Tibial nerve (tissue), 4 donors: ENCODE results near the gene DNAJB9. TPM values are rescaled to one million over a fixed set of nuclear protein-coding genes. Genes with fewer than 3 reads are reported as not detected.

Experiments used
- DNase-seq, 2 donors: peaks; one replicate each; pipeline ENCODE4 v3.0.0-alpha.2; 2019; ENCODE audit warnings: low spot score in 2 of 2
- H3K27ac ChIP-seq, 4 donors: fragments of 200-600 bp; sonication (generic) in 3 of 4; one replicate each; pipeline ENCODE4 v1.5.1; 2017 to 2019; ENCODE audit warnings: mild to moderate bottlenecking in 1 of 4
- H3K27me3 ChIP-seq, 2 donors: fragments of 200-600 bp; sonication (generic) in 1 of 2; one replicate each; pipeline versions ENCODE4 v1.5.1 to v1.6.0; 2017 to 2019
- H3K36me3 ChIP-seq, 3 donors: fragments of 200-600 bp; sonication (generic); one replicate each; pipeline ENCODE4 v1.5.1; 2018 to 2019
- H3K4me1 ChIP-seq, 4 donors: fragments of 200-600 bp; sonication (generic) in 3 of 4; one replicate each; pipeline ENCODE4 v1.5.1; 2017 to 2019
- H3K4me3 ChIP-seq, 4 donors: fragments of 200-600 bp; sonication (generic) in 3 of 4; one replicate each; pipeline ENCODE4 v1.5.1; 2017 to 2019; ENCODE audit warnings: mild to moderate bottlenecking in 1 of 4, moderate library complexity in 1 of 4
- H3K9me3 ChIP-seq, 4 donors: fragments of 200-600 bp; sonication (generic) in 3 of 4; one replicate each; pipeline ENCODE4 v1.5.1; 2017 to 2019
- EP300 ChIP-seq, 2 donors: sonication (generic); formaldehyde crosslinking; IDR thresholded peaks; one replicate each; pipeline ENCODE4 v1.6.1; 2017; ENCODE audit warnings: antibody characterized with exemption in 2 of 2, mild to moderate bottlenecking in 1 of 2
- POLR2A ChIP-seq, 2 donors: fragments of 450-650 bp; IDR thresholded peaks; one replicate each; pipeline ENCODE4 v1.6.1; 2017; ENCODE audit warnings: antibody characterized with exemption in 2 of 2, mild to moderate bottlenecking in 2 of 2, moderate library complexity in 2 of 2
- WGBS, 2 donors: methylation state at CpG; one replicate each; pipeline ENCODE4 v1.1.5; 2018; 5-methylcytosine and 5-hydroxymethylcytosine counted together
- total RNA-seq, 4 donors: library from RNA; depleted of rRNA; stranded (reverse); fragments of >200 nt; gene quantifications; one replicate each; pipeline ENCODE4 v1.1.0, GENCODE V29; 2016
- TF ChIP-seq, protein P1 (sequence below), 5 experiments: fragments of 200-600 bp in 3 of 5; fragments of 450-650 bp in 2 of 5; sonication (generic) in 3 of 5; IDR thresholded peaks; one replicate each; pipeline ENCODE4 v1.5.1; 2016 to 2019; ENCODE audit warnings: antibody characterized with exemption in 5 of 5, mild to moderate bottlenecking in 3 of 5, moderate library complexity in 2 of 5

Gene DNAJB9
- total RNA-seq, 4 donors from 2014 or later: 14.7 to 20.4 (median 16.9) TPM

DNA sequence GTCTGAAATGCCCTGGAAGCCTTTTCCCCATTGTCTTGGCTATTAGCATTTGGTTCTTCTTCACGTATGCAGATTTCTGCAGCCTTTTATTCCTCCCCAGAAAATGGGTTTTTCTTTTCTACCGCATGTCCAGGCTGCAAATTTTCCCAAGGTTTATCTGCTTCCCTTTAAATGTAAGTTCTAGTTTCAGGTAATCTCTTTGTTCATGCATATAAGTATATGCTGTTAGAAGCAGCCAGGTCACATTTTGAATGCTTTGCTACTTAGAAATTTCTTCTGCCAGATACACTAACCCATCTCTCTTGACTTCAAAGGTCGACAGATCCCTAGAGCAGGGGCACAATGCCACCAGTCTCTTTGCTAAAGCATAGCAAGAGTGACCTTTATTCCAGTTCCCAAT lies 12.5 kb upstream of the DNAJB9 start:
- H3K9me3 ChIP-seq: peaks cover 0 to 39% (median 7%) of the 10 kb centered on the region in 4 donors
- no peak overlapping the region for H3K4me3 ChIP-seq
- no peak overlapping the region for H3K27ac ChIP-seq
- H3K36me3 ChIP-seq: peaks cover 0 to 51% (median 0%) of the 10 kb centered on the region in 3 donors
- TF ChIP-seq POLR2A (IDR thresholded peaks at IDR 0.05): no peak
- TF ChIP-seq, protein P1, sequence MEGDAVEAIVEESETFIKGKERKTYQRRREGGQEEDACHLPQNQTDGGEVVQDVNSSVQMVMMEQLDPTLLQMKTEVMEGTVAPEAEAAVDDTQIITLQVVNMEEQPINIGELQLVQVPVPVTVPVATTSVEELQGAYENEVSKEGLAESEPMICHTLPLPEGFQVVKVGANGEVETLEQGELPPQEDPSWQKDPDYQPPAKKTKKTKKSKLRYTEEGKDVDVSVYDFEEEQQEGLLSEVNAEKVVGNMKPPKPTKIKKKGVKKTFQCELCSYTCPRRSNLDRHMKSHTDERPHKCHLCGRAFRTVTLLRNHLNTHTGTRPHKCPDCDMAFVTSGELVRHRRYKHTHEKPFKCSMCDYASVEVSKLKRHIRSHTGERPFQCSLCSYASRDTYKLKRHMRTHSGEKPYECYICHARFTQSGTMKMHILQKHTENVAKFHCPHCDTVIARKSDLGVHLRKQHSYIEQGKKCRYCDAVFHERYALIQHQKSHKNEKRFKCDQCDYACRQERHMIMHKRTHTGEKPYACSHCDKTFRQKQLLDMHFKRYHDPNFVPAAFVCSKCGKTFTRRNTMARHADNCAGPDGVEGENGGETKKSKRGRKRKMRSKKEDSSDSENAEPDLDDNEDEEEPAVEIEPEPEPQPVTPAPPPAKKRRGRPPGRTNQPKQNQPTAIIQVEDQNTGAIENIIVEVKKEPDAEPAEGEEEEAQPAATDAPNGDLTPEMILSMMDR (IDR thresholded peaks at IDR 0.05): no peak
- TF ChIP-seq EP300 (IDR thresholded peaks at IDR 0.05): no peak
- no peaks in the 10 kb centered on the region for H3K27me3 ChIP-seq
- no peaks in the 10 kb centered on the region for H3K4me1 ChIP-seq
- no peak for DNase-seq
- WGBS, 2 donors: 93 to 100% methylated on average over 3 of the region's 3 CpGs

DNA sequence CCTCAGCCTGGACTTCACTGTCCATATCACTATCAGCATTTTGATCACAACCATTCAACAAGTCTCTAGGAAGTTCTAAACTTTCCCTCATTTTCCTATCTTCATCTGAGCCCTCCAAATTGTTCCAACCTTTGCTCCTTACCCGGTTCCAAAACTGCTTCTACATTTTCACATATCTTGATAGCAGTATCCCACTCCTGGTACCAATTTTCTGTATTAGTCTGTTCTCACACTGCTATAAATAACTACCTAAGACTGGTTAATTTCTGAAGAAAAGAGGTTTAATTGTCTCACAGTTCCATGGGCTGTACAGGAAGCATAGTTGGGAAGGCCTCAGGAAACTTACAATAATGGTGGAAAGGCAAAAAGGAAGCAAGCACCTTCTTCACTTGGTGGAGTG lies 12.1 kb upstream of the DNAJB9 start:
- Histone ChIP-seq H3K4me1 (no peaks in the 10 kb centered on the region), H3K27me3 (no peaks in the 10 kb centered on the region), H3K27ac (no peak overlapping the region), H3K36me3 (peaks cover 0 to 51% (median 0%) of the 10 kb centered on the region in 3 donors), H3K9me3 (peaks cover 0 to 39% (median 7%) of the 10 kb centered on the region in 4 donors), H3K4me3 (no peak overlapping the region)
- TF ChIP-seq, protein P1 (IDR thresholded peaks at IDR 0.05): no peak
- no peak for TF ChIP-seq EP300 (IDR thresholded peaks at IDR 0.05)
- no peak for TF ChIP-seq POLR2A (IDR thresholded peaks at IDR 0.05)
- no peak for DNase-seq
- WGBS, 2 donors: 96 to 97% methylated on average over 1 of the region's 1 CpG

DNA sequence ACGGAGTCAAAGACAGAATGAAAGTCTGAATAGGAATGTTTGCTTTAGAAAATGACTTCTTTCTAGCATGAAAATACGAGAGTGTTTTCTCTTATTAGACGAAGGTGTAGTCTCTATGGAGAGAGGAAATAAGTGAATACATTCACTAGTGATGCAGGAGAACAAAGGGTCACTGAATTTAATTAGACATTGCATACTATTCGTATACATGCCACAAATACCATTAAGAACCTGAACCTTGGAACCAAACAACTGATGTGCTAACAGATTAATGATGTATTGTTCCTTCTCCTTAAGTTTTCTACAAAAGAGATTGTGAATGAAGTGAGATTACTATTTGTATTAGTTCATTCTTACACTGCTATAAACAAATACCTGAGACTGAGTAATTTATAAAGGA lies 10.4 kb upstream of the DNAJB9 start:
- 80 to 89% methylated on average over 4 of the region's 4 CpGs for WGBS, 2 donors
- Histone ChIP-seq H3K36me3 (peaks cover 0 to 48% (median 0%) of the 10 kb centered on the region in 3 donors), H3K27me3 (no peaks in the 10 kb centered on the region), H3K4me1 (no peaks in the 10 kb centered on the region), H3K4me3 (no peak overlapping the region), H3K27ac (no peak overlapping the region), H3K9me3 (peaks cover 0 to 39% (median 7%) of the 10 kb centered on the region in 4 donors)
- no peak for TF ChIP-seq POLR2A (IDR thresholded peaks at IDR 0.05)
- TF ChIP-seq, protein P1 (IDR thresholded peaks at IDR 0.05): no peak
- DNase-seq: no peak

DNA sequence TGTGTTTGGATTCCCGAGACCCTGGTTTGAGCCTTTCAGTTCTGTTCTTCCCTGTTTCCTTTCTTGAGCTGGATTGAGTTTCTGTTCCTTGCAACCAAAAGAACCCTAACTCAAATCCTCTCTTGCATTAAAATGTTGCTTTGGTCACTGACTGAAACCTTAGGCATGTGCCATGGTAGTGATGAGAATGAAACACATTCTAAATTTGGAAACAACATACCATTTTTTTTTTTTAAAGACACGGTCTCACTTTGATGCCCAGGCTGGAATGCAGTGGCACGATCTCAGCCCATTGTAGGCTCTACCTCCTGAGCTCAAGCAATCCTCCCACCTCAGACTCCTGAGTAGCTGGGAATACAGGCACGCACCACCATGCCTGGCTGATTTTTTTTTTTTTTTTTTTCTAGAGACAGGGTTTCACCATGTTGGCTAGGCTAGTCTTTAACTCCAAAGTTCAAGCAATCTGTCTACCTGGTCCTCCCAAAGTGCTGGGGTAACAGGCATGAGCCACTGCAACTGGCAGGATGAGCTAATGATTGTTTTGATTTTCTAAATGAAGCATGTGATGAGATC lies 8.5 kb upstream of the DNAJB9 start:
- DNase-seq: no peak

DNA sequence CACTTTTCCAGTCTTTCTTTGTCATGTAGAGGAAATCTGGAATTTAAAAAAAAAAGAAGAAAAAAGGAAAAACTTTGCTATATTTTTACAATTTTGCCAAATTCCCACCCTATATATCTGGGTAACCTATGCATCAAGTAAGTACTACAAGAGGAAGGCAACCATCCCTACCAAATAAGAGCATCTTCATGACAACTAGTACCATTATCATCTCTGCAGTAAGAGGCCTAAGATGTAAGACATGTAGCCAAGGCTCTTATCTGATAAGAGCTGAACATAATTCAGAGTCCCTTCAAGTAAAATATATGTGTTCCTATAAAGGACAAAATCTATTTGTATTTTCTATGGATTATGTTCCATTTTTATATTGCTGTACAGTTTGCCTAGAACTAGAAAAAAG lies 3.7 kb upstream of the DNAJB9 start:
- DNase-seq: no peak
- H3K27me3 ChIP-seq: no peaks in the 10 kb centered on the region
- H3K4me1 ChIP-seq: peaks cover 0 to 25% (median 17%) of the 10 kb centered on the region in 4 donors
- H3K4me3 ChIP-seq: no peak overlapping the region
- H3K36me3 ChIP-seq: peaks cover 0 to 38% (median 0%) of the 10 kb centered on the region in 3 donors
- H3K9me3 ChIP-seq: peaks cover 0 to 2% (median 0%) of the 10 kb centered on the region in 4 donors
- TF ChIP-seq EP300 (IDR thresholded peaks at IDR 0.05): no peak
- TF ChIP-seq POLR2A (IDR thresholded peaks at IDR 0.05): no peak
- TF ChIP-seq, protein P1 (IDR thresholded peaks at IDR 0.05): no peak
- no peak overlapping the region for H3K27ac ChIP-seq

More for the DNA sequence above, 8.5 kb upstream of the DNAJB9 start:
- Histone ChIP-seq H3K27ac (no peak overlapping the region), H3K4me3 (no peak overlapping the region), H3K4me1 (no peaks in the 10 kb centered on the region), H3K36me3 (peaks cover 0 to 63% (median 0%) of the 10 kb centered on the region in 3 donors), H3K27me3 (no peaks in the 10 kb centered on the region), H3K9me3 (peaks cover 0 to 37% (median 7%) of the 10 kb centered on the region in 4 donors)
- TF ChIP-seq, protein P1 (IDR thresholded peaks at IDR 0.05): no peak
- no peak for TF ChIP-seq EP300 (IDR thresholded peaks at IDR 0.05)
- TF ChIP-seq POLR2A (IDR thresholded peaks at IDR 0.05): no peak
- 88 to 90% methylated on average over 4 of the region's 4 CpGs for WGBS, 2 donors
